MM.1S (cell line): Measurements from ENCODE around the gene CCDC188.

Source experiments
- DNase-seq: peaks from one replicate; pipeline ENCODE4 v3.0.0-alpha.2; 2015
- H2AFZ ChIP-seq: fragments of 300-600 bp; sonication (generic); 2 replicates; pipeline ENCODE4 v1.6.0; 2016; ENCODE audit warnings: antibody characterized with exemption, low read length
- H3F3A ChIP-seq: fragments of 300-600 bp; sonication (generic); 2 replicates; pipeline ENCODE4 v1.6.1; 2016; ENCODE audit warnings: mild to moderate bottlenecking, antibody characterized with exemption, low read length, moderate library complexity, mixed read lengths; ENCODE audit not compliant: insufficient read depth
- H3K27ac ChIP-seq: fragments of 300-600 bp; sonication (generic); 2 replicates; pipeline ENCODE4 v1.5.1; 2016; ENCODE audit warnings: mild to moderate bottlenecking, low read length
- H3K27me3 ChIP-seq: fragments of 300-600 bp; sonication (generic); replicated peaks from 2 replicates; pipeline ENCODE4 v1.6.0; 2016; ENCODE audit warnings: low read length; ENCODE audit not compliant: insufficient read depth
- H3K36me3 ChIP-seq: fragments of 300-600 bp; sonication (generic); replicated peaks from 2 replicates; pipeline ENCODE4 v1.6.1; 2016; ENCODE audit warnings: mild to moderate bottlenecking, low read length, mixed read lengths; ENCODE audit not compliant: insufficient read depth
- H3K4me1 ChIP-seq: fragments of 300-600 bp; sonication (generic); 2 replicates; pipeline ENCODE4 v1.6.1; 2016; ENCODE audit warnings: low read length, mixed read lengths
- H3K4me2 ChIP-seq: fragments of 300-600 bp; sonication (generic); 2 replicates; pipeline ENCODE4 v1.6.0; 2016; ENCODE audit warnings: low read depth, low read length
- H3K4me3 ChIP-seq: fragments of 300-600 bp; sonication (generic); 2 replicates; pipeline ENCODE4 v1.5.1; 2016; ENCODE audit warnings: low read length, mixed read lengths
- H3K79me2 ChIP-seq: fragments of 300-600 bp; sonication (generic); 2 replicates; pipeline ENCODE4 v1.6.1; 2016; ENCODE audit warnings: mixed run types, low read length, mixed read lengths
- H3K9ac ChIP-seq: fragments of 300-600 bp; sonication (generic); 2 replicates; pipeline ENCODE4 v1.6.1; 2016; ENCODE audit warnings: low read length, mixed read lengths
- H3K9me2 ChIP-seq: fragments of 300-600 bp; sonication (generic); replicated peaks from 2 replicates; pipeline ENCODE4 v1.6.1; 2016; ENCODE audit warnings: mild to moderate bottlenecking, low read length, mixed read lengths; ENCODE audit not compliant: insufficient read depth
- H3K9me3 ChIP-seq: fragments of 300-600 bp; sonication (generic); replicated peaks from 2 replicates; pipeline ENCODE4 v1.6.1; 2016; ENCODE audit warnings: mild to moderate bottlenecking, low read length, mixed read lengths; ENCODE audit not compliant: insufficient read depth
- H4K20me1 ChIP-seq: fragments of 300-600 bp; sonication (generic); 2 replicates; pipeline ENCODE4 v1.6.1; 2016; ENCODE audit warnings: mild to moderate bottlenecking, low read length, moderate library complexity, mixed read lengths; ENCODE audit not compliant: insufficient read depth
- EZH2 ChIP-seq: fragments of 300-600 bp; sonication (generic); optimal IDR thresholded peaks from 2 replicates; pipeline ENCODE3; 2017; ENCODE audit warnings: low read depth, mild to moderate bottlenecking, antibody characterized with exemption, low read length, mixed read lengths
- EZH2phosphoT487 ChIP-seq: fragments of 300-600 bp; sonication (generic); IDR thresholded peaks from 2 replicates; pipeline ENCODE4 v1.6.1; 2018; ENCODE audit warnings: antibody characterized with exemption, low read length
- TF ChIP-seq, protein P1 (sequence below): fragments of 300-600 bp; sonication (generic); IDR thresholded peaks from 2 replicates; pipeline ENCODE4 v1.5.1; 2016; ENCODE audit warnings: antibody characterized with exemption, low read length, mixed read lengths

CCDC188 gene

DNA sequence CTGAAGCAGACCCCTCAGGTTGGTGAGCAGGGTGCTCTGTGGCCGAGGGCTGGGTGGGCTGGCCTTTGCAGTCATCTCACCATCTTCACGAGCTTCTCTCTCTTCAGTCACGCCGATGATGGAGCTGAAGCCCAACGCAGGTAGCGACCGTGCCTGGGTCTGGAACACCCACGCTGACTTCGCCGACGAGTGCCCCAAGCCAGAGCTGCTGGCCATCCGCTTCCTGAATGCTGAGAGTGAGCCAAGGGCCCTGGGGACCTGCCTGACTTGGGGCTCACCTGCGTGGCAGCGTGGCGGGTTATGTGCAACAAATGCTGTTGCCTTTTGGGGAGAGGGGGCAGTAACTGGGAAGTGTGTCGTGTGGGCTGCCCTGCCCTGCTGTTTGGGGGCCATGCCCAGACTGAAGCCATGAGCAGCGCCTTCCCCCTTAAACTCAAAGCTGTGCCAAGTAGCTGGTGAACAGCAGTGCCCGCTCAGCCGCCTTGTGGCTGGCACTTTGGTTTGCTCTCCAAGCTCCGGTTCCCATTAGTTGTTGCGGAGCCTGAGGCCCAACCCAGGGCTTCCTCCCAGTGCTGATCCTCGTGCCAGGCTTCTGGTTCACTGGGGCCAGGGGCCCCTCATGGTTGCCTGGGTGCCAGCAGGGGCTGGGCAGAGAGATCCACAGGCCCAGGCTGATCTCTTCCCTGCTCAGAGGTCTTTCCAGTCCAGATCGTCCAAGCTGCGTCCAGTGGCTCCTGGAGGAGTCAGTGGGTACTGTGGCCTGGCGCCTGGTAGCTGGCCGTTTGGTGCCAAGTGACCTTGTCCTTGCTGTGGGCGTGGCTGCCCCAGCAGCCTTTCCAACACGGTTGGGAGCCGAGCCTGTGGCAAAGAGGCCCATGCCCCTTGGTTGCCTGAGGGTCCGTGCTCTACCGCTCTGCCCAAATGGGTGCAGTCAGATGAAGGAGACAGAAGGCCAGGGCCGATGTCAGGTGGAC, 25.4 kb downstream of the CCDC188 start:
- H3K4me2 ChIP-seq = no peak overlapping the region
- no peak overlapping the region for H3K4me3 ChIP-seq
- H3K36me3 ChIP-seq = peaks cover 2% of the 10 kb centered on the region; the same call in 1 of the 2 replicates
- H3K4me1 ChIP-seq = no peaks in the 10 kb centered on the region
- peaks cover 20% of the 10 kb centered on the region; the same call in 1 of the 2 replicates for H4K20me1 ChIP-seq
- peaks cover 43% of the 10 kb centered on the region for H3K79me2 ChIP-seq
- H3K9me2 ChIP-seq = no peaks in the 10 kb centered on the region
- peaks cover 30% of the 10 kb centered on the region for H3F3A ChIP-seq
- TF ChIP-seq EZH2phosphoT487 (no peak), EZH2 (no peak)
- TF ChIP-seq, protein P1, sequence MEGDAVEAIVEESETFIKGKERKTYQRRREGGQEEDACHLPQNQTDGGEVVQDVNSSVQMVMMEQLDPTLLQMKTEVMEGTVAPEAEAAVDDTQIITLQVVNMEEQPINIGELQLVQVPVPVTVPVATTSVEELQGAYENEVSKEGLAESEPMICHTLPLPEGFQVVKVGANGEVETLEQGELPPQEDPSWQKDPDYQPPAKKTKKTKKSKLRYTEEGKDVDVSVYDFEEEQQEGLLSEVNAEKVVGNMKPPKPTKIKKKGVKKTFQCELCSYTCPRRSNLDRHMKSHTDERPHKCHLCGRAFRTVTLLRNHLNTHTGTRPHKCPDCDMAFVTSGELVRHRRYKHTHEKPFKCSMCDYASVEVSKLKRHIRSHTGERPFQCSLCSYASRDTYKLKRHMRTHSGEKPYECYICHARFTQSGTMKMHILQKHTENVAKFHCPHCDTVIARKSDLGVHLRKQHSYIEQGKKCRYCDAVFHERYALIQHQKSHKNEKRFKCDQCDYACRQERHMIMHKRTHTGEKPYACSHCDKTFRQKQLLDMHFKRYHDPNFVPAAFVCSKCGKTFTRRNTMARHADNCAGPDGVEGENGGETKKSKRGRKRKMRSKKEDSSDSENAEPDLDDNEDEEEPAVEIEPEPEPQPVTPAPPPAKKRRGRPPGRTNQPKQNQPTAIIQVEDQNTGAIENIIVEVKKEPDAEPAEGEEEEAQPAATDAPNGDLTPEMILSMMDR = no peak
- no peaks in the 10 kb centered on the region for H3K9me3 ChIP-seq
- H2AFZ ChIP-seq = no peak overlapping the region
- DNase-seq = no peak
- no peaks in the 10 kb centered on the region for H3K27me3 ChIP-seq
- H3K27ac ChIP-seq = no peak overlapping the region
- H3K9ac ChIP-seq = no peak overlapping the region

DNA sequence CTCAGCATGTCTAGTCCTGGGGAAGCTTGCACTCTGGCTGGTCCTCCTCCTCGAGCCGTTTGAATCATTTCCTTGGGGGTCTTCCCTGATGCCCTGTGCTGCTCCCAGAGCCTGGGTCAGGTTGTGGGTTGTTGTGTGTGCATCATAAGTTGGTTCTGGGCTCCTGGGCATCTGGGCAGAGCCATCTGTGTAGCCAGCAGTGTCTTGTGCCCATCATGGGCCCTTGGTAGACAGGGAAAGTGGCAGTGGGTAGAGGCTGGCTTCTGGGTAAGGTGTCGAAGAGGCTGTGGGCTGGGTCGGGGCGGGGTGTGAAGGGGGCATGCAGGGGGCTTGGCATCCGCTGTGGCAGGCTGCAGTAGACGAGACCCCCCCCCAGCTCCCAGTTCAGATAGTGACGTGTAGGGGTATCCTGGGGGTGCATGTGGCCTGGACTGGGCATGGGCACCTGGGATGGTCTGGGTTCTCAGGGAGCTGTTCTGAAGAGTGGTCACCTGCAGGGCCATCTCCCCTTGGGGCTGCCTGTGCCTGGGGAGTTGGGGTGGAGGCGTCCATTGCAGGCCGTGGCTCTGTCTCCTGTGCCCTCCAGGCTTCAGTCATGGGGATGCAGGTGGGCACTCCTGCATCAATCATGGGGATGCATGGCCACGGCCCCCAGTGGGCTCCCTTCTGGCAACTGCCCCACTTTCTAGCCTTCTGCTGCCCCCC, 26.6 kb downstream of the CCDC188 start:
- no peaks in the 10 kb centered on the region for H3K9me3 ChIP-seq
- peaks cover 55% of the 10 kb centered on the region for H3K79me2 ChIP-seq
- H3K4me2 ChIP-seq = no peak overlapping the region
- peaks cover 27% of the 10 kb centered on the region for H4K20me1 ChIP-seq
- no peak overlapping the region for H2AFZ ChIP-seq
- DNase-seq = no peak
- no peaks in the 10 kb centered on the region for H3K27me3 ChIP-seq
- peaks cover 19% of the 10 kb centered on the region for H3F3A ChIP-seq
- H3K4me1 ChIP-seq = peaks cover 1% of the 10 kb centered on the region
- no peak overlapping the region for H3K4me3 ChIP-seq
- H3K27ac ChIP-seq = no peak overlapping the region
- no peak overlapping the region for H3K9ac ChIP-seq
- TF ChIP-seq EZH2 = no peak
- no peak for TF ChIP-seq EZH2phosphoT487
- TF ChIP-seq, protein P1 = no peak
- peaks cover 10% of the 10 kb centered on the region; the same call in 1 of the 2 replicates for H3K36me3 ChIP-seq
- no peaks in the 10 kb centered on the region for H3K9me2 ChIP-seq

DNA sequence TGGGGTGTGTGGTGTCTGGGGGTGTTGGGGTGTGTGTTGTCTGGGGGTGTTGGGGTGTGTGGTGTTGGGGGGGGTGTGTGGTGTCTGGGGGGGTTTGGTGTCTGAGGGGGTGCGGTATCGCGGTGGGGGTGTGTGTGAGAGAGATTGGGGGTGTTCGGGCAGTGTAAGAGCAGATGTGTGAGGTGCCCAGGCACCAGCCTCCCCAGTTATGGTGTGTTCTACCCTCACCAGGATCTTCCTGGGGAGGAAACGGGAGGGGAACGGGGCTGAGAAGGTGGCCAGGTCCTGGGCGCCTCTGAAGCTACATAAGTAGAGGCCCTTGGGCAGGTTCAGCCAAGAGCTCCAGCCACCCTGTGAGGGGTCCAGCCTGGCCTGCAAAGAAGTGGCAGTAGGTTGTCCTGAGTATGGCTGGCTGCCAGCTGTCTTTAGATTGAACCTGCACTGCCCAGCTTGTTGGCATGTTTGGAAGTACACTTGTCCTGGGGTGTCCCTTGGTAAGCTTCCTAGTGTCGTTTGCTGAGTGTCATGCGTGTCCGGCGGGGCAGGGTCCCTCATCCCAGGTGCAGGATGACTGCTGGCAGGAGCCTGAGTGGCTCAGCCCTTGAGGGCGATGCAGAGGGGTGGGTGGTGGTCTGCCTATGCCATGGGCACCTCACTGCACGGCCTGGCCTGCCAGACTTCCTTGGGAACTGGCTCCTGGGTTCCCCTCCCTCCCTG, 27.3 kb downstream of the CCDC188 start:
- no peaks in the 10 kb centered on the region for H3K9me2 ChIP-seq
- H3K36me3 ChIP-seq = peaks cover 10% of the 10 kb centered on the region; the same call in 1 of the 2 replicates
- H3F3A ChIP-seq = peaks cover 11% of the 10 kb centered on the region
- no peak overlapping the region for H2AFZ ChIP-seq
- no peak overlapping the region for H3K4me3 ChIP-seq
- H3K4me2 ChIP-seq = no peak overlapping the region
- H3K27ac ChIP-seq = no peak overlapping the region
- peaks cover 63% of the 10 kb centered on the region for H3K79me2 ChIP-seq
- no peak for TF ChIP-seq EZH2phosphoT487
- H3K4me1 ChIP-seq = peaks cover 8% of the 10 kb centered on the region
- peaks cover 27% of the 10 kb centered on the region for H4K20me1 ChIP-seq
- no peaks in the 10 kb centered on the region for H3K27me3 ChIP-seq
- no peak for DNase-seq
- no peak overlapping the region for H3K9ac ChIP-seq
- no peaks in the 10 kb centered on the region for H3K9me3 ChIP-seq
